HG02571 (cell line): ENCODE measurements around the gene ITGB3BP.
"Not testable (repeated sequence)": the region's sequence is repeated elsewhere in the genome, so short reads cannot be mapped to it uniquely, and the experiment has no call there.

Experiments used
- ATAC-seq: cut with Tn5 transposase; IDR thresholded peaks from one replicate; pipeline ENCODE4 v1.9.1; 2021; ENCODE audit warnings: mild to moderate bottlenecking, moderate library complexity; ENCODE audit not compliant: unreplicated experiment

Gene ITGB3BP

DNA sequence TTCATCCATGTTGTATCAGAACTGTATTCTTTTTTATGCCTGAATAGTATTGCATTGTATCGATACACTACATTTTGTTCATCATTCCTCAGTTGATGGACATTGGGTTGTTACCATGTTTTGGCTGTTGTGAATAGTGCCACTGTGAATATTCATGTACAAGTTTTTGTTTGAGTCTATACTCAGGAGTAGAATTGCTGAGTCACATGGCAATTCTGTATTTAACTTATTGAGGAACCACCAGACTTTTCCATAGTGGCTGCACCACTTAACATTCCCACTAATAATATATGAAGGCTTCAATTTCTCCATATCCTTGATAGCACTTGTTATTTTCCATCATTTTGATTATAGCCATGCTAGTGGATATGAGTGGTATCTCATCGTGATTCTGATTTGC lies 99.4 kb downstream of the ITGB3BP start:
- no peak for ATAC-seq

DNA sequence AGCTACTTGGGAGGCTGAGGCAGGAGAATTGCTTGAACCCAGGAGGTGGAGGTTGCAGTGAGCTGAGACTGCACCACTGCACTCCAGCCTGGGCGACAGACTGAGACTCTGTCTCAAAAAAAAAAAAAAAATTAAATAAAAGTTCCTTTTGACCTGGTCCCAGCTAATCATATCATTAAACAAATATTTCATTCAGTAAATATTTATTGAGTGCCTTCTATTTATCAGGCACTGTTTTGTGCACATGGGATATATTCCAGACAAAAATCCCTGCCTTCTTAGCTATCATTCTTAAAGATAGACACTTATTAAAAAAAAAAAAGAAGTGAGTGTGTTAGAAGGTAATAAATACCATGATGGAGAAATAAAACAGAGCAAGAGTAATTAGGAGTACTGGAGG lies 102.3 kb downstream of the ITGB3BP start:
- ATAC-seq: not testable (repeated sequence)

DNA sequence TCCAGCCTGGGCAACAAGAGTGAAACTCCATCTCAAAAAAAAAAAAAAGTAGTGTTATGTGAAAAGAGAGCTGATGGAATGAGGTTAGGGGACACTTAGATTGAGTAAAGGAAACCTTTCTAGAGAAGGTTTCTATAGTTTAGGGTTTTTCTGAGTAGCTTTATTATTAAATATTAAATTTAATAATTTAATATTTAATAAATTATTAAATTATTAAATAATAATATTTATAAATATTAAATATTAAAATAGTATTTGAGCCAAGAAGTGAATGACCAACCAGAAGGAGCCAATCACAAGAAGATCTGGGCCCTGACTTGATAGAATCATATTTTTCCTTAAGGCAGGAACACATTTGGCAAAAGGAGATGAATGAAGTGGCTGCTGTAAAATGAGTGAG lies 104.9 kb downstream of the ITGB3BP start:
- no peak for ATAC-seq

DNA sequence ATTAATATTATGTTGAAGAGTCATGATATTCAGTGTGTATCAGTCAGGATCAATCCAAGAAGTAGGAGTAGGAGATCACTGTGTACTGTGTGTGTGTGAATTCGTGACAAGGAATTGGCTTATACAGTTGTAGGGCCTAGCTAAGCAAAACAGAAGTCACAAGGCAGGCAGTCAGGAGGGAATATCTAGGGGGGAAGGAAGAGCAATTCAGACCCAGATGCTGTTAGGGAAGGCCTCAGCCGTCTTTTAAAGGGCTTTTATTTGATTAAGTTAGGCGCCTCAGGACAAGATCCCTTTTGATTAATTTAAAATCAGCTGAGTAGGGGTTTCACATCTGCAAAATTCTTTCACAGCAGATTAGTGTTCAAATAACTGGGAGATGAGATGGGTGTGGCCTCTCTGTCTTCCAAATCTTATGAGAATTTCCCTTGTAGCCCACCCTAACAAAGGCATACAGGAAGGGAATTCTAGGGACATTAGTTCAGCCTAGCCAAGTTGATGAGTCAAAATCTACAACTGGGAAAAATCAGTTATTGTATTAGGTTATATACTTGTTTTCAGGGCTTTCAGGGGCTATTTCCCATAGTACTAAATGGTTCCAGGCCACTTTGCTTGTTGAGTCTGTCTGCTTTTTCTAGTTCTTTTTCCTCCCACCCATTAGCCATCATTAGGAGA lies 108.2 kb downstream of the ITGB3BP start:
- no peak for ATAC-seq

DNA sequence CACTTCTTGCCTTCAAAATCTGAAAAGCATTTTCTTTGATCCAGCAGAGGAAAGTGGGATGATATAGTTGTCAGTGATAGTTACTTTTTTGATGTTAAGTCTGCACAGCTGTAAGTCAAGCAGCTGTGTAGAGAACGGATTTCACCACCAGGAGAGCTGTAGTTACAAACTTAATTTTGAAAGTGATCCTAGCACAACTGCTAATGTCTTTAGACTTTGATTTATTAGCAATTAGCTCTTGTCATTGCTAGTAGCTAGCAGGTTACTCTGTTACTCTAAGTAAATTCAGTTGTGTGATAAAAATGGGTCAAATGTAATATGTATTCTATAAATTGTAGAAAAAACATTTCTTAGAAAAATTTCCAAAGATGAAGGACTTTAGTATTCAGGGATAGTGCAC lies 109.6 kb downstream of the ITGB3BP start:
- ATAC-seq: no peak

DNA sequence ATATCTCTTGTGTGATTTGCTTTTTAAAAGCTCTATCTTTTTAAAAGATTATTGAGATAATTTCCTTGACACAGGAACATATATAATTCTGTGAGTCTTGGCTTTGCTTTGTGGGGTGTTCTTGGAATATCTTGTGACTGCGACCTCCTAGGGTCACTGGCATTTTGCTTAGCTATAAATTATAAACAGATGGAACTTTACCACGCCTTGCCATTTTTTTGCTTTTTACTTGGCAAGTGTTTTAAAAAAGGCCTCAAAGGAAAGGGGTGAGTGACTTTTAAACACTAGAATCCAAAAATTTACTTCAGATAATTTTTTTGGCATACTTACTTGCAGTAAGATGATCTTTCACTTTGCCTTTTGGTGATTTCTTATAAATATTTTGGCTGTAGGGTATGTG lies 112.0 kb downstream of the ITGB3BP start:
- ATAC-seq: no peak

DNA sequence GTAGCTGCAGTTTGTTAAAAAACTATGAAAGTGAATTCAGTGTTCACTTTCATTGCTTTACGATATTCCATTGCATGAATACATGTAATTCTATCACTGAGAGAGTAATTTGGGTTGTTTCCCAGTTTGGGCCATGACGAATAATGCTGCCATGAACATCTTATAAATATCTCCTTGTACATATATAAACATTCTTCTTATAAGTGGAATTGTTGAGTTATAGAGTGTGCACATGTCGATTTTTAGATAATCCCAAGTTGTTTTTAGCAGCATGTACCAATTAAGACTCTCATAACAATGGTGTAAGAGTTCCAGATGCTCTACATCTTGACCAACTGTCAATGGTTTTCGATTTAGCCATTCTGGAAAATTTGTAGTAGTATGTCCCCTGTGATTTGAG lies 114.7 kb downstream of the ITGB3BP start:
- no peak for ATAC-seq

DNA sequence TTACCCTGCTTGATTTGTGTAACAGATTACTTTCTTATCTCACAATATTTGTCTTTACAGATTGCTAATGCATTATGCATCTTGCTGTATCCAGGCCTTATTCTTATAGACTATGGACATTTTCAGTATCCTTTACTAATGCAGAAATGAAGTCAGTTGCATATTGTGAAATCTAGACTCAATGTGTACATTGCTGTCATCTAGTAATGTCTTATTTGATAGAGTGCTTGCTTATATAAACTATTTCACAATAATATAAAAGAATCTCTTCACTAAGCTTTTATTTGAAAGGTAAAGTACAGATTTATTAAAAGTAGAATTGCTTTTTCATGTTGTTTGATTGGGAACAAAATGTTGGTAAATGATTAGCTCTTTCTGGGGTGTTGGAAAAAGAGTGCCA lies 116.0 kb downstream of the ITGB3BP start:
- no peak for ATAC-seq

DNA sequence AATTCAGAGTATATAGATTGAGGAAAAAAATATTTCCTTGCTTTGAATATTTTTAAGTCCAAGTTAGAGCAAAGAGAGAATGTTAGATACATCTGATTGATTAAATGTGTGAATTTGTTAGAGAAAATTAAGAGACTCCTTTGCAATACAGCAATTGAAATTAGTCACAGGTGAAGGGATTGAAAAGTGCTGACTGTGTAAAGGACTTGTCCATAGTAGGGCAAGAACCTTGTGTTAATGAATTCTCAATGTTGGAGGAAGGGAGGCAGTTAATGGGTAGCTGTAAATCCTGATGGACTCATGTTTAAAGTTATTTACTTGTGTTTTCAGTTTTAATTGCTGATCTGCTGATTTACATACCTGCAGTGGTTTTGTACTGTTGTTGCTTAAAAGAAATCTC lies 117.0 kb downstream of the ITGB3BP start:
- no peak for ATAC-seq

DNA sequence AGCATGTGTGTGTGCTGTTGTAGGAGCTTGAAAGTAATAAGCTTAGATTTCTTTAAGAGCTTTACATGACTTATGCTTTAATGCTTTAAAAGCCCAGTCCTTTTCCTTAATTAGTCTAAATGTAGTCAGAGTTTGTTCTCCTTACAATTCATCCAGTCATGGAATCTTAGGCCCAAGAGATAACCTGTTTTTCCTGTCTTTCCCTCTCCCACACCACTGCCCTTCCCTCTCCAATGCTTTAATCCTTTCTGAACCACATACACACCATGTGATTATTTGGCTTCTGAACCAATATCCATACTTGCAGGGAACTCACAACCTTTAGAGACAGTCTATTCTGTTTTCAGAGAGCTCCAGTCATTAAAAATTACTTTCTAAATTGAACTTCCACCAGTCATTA lies 118.0 kb downstream of the ITGB3BP start:
- no peak for ATAC-seq

DNA sequence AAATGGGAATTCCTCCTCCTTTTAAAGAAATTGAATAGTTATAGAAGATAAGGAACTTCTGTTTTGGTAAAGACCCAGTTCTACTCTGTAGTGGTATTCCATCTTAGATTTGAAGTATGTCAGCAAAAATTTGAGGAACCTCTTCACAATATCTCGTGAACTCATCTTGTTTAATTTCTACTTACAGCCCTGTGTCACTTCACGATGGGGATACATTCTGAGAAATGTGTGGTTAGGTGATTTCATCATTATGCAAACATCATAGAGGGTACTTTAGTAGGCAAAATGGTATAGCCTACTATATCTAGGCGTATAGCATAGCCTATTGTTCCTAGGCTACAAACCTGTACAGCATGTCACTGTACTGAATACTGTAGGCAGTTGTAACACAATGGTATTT lies 119.6 kb downstream of the ITGB3BP start:
- no peak for ATAC-seq

DNA sequence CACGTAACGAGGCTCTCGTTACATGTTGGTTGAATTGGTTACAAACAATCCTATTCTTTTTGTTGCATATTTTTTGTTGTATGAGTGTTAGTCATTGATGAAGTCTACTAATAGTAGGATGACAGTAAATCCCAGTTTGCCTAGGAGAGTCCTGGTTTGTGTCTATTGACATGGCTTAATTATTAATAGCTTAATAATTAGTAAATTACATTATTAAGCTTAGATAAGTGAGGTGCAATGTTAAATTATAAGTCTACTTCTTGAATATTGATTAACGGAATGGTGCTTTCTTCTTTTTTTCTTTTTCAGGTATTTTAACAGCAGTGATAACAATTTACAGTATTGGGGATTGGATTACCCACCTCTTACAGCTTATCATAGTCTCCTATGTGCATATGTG lies 121.1 kb downstream of the ITGB3BP start:
- no peak for ATAC-seq
